ENCODE data around the gene FREM2. TPM values are rescaled to one million over a fixed set of nuclear protein-coding genes. Genes with fewer than 3 reads are reported as not detected.

FREM2 gene
- total RNA-seq (1 to 10 TPM; 2.4 to 9.8 (median 8.0) TPM), polyA plus RNA-seq (1 to 10 TPM; 1.4 to 2.3 TPM)

- 1% methylated on average over 40 of the region's 40 CpGs for WGBS, 2 donors
- no peak for TF ChIP-seq CTCF (IDR thresholded peaks at IDR 0.05)
- DNase-seq (peak; percentile 64 to 82 (median 74)), FAIRE-seq (no peak), ATAC-seq (peak; percentile 91 to 95 (median 94))
- peak within 1 kb of the TSS; percentile 47 to 75 (median 64) for H3K4me3 ChIP-seq
- H3K4me1 ChIP-seq, result no peaks in the 10 kb centered on the region
- intact Hi-C loops (cut with DNase I), result loop anchor here in 1 of 3 donors (5.0 to 10.0 kb wide), 2 partner anchors 71 to 228 kb away; no protein-coding TSS in a partner anchor
- H3K27me3 ChIP-seq, result no peaks in the 10 kb centered on the region
- H3K9me3 ChIP-seq, result no peaks in the 10 kb centered on the region
- H3K36me3 ChIP-seq, result no peaks in the 10 kb centered on the region
- peak within 1 kb of the TSS in 2 of 4 donors; percentile 38 to 58 for H3K27ac ChIP-seq
Measured at GRCh38 chr13:38686577-38687245, at the start of gene FREM2. Gene FREM2, plus strand, starts transcription at chr13:38687077. Its CDS starts 268 bp downstream, at chr13:38687345.

GRCh38 chr13:38637576-38637975 lies 49.3 kb upstream of the FREM2 start:
- H3K9me3 ChIP-seq, result no peaks in the 10 kb centered on the region
- peaks cover 13 to 35% (median 33%) of the 10 kb centered on the region in 3 donors for H3K4me1 ChIP-seq
- H3K27me3 ChIP-seq, result no peaks in the 10 kb centered on the region
- DNase-seq, result no peak
- intact Hi-C loops (cut with DNase I), result no loop called here
- peak overlapping the region in 2 of 4 donors; percentile 86 to 88 for H3K27ac ChIP-seq
- H3K4me3 ChIP-seq, result no peak overlapping the region
- TF ChIP-seq CTCF (IDR thresholded peaks at IDR 0.05), result no peak
- ATAC-seq, result peak; percentile 27 to 72 (median 42)
- no peaks in the 10 kb centered on the region for H3K36me3 ChIP-seq
- WGBS, 2 donors, result 44 to 59% methylated on average over 3 of the region's 3 CpGs
- FAIRE-seq, result no peak

GRCh38 chr13:38641164-38641948 lies 45.5 kb upstream of the FREM2 start:
- H3K27ac ChIP-seq, result no peak overlapping the region
- H3K9me3 ChIP-seq, result no peaks in the 10 kb centered on the region
- WGBS, 2 donors, result 56 to 63% methylated on average over 5 of the region's 5 CpGs
- H3K4me3 ChIP-seq, result no peak overlapping the region
- DNase-seq (no peak), ATAC-seq (peak in 2 of 4 donors; percentile 31 to 56), FAIRE-seq (no peak)
- H3K36me3 ChIP-seq, result no peaks in the 10 kb centered on the region
- H3K4me1 ChIP-seq, result peaks cover 13 to 24% (median 21%) of the 10 kb centered on the region in 3 donors
- intact Hi-C loops (cut with DNase I), result no loop called here
- no peaks in the 10 kb centered on the region for H3K27me3 ChIP-seq
- TF ChIP-seq CTCF (IDR thresholded peaks at IDR 0.05), result peak in 3 of 4 donors; percentile 12 to 17 (median 15)

- Histone ChIP-seq H3K36me3 (no peaks in the 10 kb centered on the region), H3K27ac (no peak overlapping the region), H3K9me3 (no peaks in the 10 kb centered on the region), H3K4me1 (no peaks in the 10 kb centered on the region), H3K27me3 (no peaks in the 10 kb centered on the region), H3K4me3 (no peak overlapping the region)
- DNase-seq, result no peak
- FAIRE-seq, result no peak
- no peak for ATAC-seq
- TF ChIP-seq CTCF (IDR thresholded peaks at IDR 0.05), result no peak
- intact Hi-C loops (cut with DNase I), result no loop called here
- WGBS, 2 donors, result 71 to 85% methylated on average over 1 of the region's 1 CpG
Measured at GRCh38 chr13:38647312-38647711, 39.6 kb upstream of the FREM2 start.

All from pancreas (tissue), 10 donors.